T-helper 17 cell (primary cell): ENCODE results near the gene SLC6A11. TPM values are rescaled to one million over a fixed set of nuclear protein-coding genes. Genes with fewer than 3 reads are reported as not detected.

Experiments
- ATAC-seq: fragments of 150-1000 bp; cut with Tn5 transposase; 2 replicates; pipeline ENCODE4 v1.10.0; 2021; ENCODE audit warnings: mild to moderate bottlenecking, moderate library complexity
- DNase-seq, 3 donors: peaks; one replicate each; pipeline versions ENCODE4 v3.0.0 to v3.0.0-alpha.2; 2020 to 2021
- H3K9me3 ChIP-seq: one replicate; pipeline ENCODE4 v1.7.0; 2013; ENCODE audit warnings: low read length, mild to moderate bottlenecking; ENCODE audit not compliant: control insufficient read depth, poor library complexity, severe bottlenecking
- H3K27ac Mint-ChIP-seq: one replicate; pipeline ENCODE4 v1.8.0; 2022; ENCODE audit warnings: mild to moderate bottlenecking, moderate library complexity, mixed read lengths
- H3K27me3 Mint-ChIP-seq: one replicate; pipeline ENCODE4 v1.8.0; 2022; ENCODE audit warnings: mixed read lengths
- H3K36me3 Mint-ChIP-seq: one replicate; pipeline ENCODE4 v1.8.0; 2022; ENCODE audit warnings: low read depth, mixed read lengths
- H3K4me1 Mint-ChIP-seq: one replicate; pipeline ENCODE4 v1.8.0; 2022; ENCODE audit warnings: mild to moderate bottlenecking, mixed read lengths
- H3K4me3 Mint-ChIP-seq: one replicate; pipeline ENCODE4 v1.8.0; 2022; ENCODE audit warnings: mild to moderate bottlenecking, moderate library complexity, mixed read lengths
- total RNA-seq, 4 donors: library from RNA in 2 of 4; stranded (reverse) in 2 of 4; gene quantifications; one replicate each; pipeline ENCODE4 v1.2.3 and lab custom pipeline; 2022 to 2026

Gene SLC6A11
- total RNA-seq, 2 donors from 2014 or later = not detected

- Mint-ChIP-seq H3K4me1 (no peaks in the 10 kb centered on the region), H3K4me3 (no peak overlapping the region), H3K27me3 (peaks cover 70% of the 10 kb centered on the region), H3K36me3 (no peaks in the 10 kb centered on the region), H3K27ac (no peak overlapping the region)
- DNase-seq (no peak), ATAC-seq (no peak)
- H3K9me3 ChIP-seq = no peaks in the 10 kb centered on the region
Observed at GRCh38 chr3:10968401-10968800, 152.4 kb downstream of the SLC6A11 start.

GRCh38 chr3:10970306-10970960, 154.4 kb downstream of the SLC6A11 start:
- DNase-seq (no peak), ATAC-seq (no peak)
- H3K9me3 ChIP-seq = no peaks in the 10 kb centered on the region
- H3K4me3 Mint-ChIP-seq = no peak overlapping the region
- peaks cover 79% of the 10 kb centered on the region for H3K27me3 Mint-ChIP-seq
- H3K4me1 Mint-ChIP-seq = peaks cover 3% of the 10 kb centered on the region
- no peaks in the 10 kb centered on the region for H3K36me3 Mint-ChIP-seq
- H3K27ac Mint-ChIP-seq = no peak overlapping the region

GRCh38 chr3:10972072-10972782, 156.2 kb downstream of the SLC6A11 start:
- H3K4me3 Mint-ChIP-seq = no peak overlapping the region
- DNase-seq = no peak
- no peaks in the 10 kb centered on the region for H3K9me3 ChIP-seq
- no peak overlapping the region for H3K27ac Mint-ChIP-seq
- H3K4me1 Mint-ChIP-seq = peaks cover 3% of the 10 kb centered on the region
- H3K27me3 Mint-ChIP-seq = peaks cover 70% of the 10 kb centered on the region
- no peaks in the 10 kb centered on the region for H3K36me3 Mint-ChIP-seq
- ATAC-seq = no peak

GRCh38 chr3:10973046-10973595, 157.1 kb downstream of the SLC6A11 start:
- no peak for DNase-seq
- no peaks in the 10 kb centered on the region for H3K36me3 Mint-ChIP-seq
- H3K4me3 Mint-ChIP-seq = no peak overlapping the region
- H3K4me1 Mint-ChIP-seq = peaks cover 3% of the 10 kb centered on the region
- ATAC-seq = no peak
- no peaks in the 10 kb centered on the region for H3K9me3 ChIP-seq
- peaks cover 67% of the 10 kb centered on the region for H3K27me3 Mint-ChIP-seq
- H3K27ac Mint-ChIP-seq = no peak overlapping the region

GRCh38 chr3:10974131-10974530, 158.1 kb downstream of the SLC6A11 start:
- H3K4me3 Mint-ChIP-seq = no peak overlapping the region
- no peaks in the 10 kb centered on the region for H3K36me3 Mint-ChIP-seq
- no peaks in the 10 kb centered on the region for H3K9me3 ChIP-seq
- DNase-seq (no peak), ATAC-seq (no peak)
- H3K4me1 Mint-ChIP-seq = peaks cover 3% of the 10 kb centered on the region
- H3K27me3 Mint-ChIP-seq = peaks cover 63% of the 10 kb centered on the region
- no peak overlapping the region for H3K27ac Mint-ChIP-seq

GRCh38 chr3:10974746-10975375, 158.8 kb downstream of the SLC6A11 start:
- ATAC-seq (no peak), DNase-seq (no peak)
- no peak overlapping the region for H3K27ac Mint-ChIP-seq
- peaks cover 57% of the 10 kb centered on the region for H3K27me3 Mint-ChIP-seq
- H3K4me3 Mint-ChIP-seq = no peak overlapping the region
- no peaks in the 10 kb centered on the region for H3K9me3 ChIP-seq
- H3K36me3 Mint-ChIP-seq = no peaks in the 10 kb centered on the region
- H3K4me1 Mint-ChIP-seq = peaks cover 3% of the 10 kb centered on the region

GRCh38 chr3:10975695-10976234, 159.7 kb downstream of the SLC6A11 start:
- no peak overlapping the region for H3K4me3 Mint-ChIP-seq
- peaks cover 55% of the 10 kb centered on the region for H3K27me3 Mint-ChIP-seq

GRCh38 chr3:10976770-10977169, 160.7 kb downstream of the SLC6A11 start:
- H3K4me1 Mint-ChIP-seq = peaks cover 3% of the 10 kb centered on the region

More at GRCh38 chr3:10975695-10976234, 159.7 kb downstream of the SLC6A11 start:
- ATAC-seq (no peak), DNase-seq (no peak)
- Mint-ChIP-seq H3K27ac (no peak overlapping the region), H3K36me3 (no peaks in the 10 kb centered on the region), H3K4me1 (peaks cover 3% of the 10 kb centered on the region)
- H3K9me3 ChIP-seq = no peaks in the 10 kb centered on the region

GRCh38 chr3:10977892-10978510, 162.0 kb downstream of the SLC6A11 start:
- no peaks in the 10 kb centered on the region for H3K9me3 ChIP-seq
- ATAC-seq (no peak), DNase-seq (no peak)
- Mint-ChIP-seq H3K4me3 (no peak overlapping the region), H3K27ac (no peak overlapping the region), H3K36me3 (no peaks in the 10 kb centered on the region), H3K4me1 (peaks cover 3% of the 10 kb centered on the region), H3K27me3 (peaks cover 49% of the 10 kb centered on the region)

More at GRCh38 chr3:10976770-10977169, 160.7 kb downstream of the SLC6A11 start:
- Mint-ChIP-seq H3K4me3 (no peak overlapping the region), H3K27me3 (peaks cover 47% of the 10 kb centered on the region), H3K36me3 (no peaks in the 10 kb centered on the region), H3K27ac (no peak overlapping the region)
- ATAC-seq (no peak), DNase-seq (no peak)
- H3K9me3 ChIP-seq = no peaks in the 10 kb centered on the region

GRCh38 chr3:10978956-10979355, 162.9 kb downstream of the SLC6A11 start:
- no peaks in the 10 kb centered on the region for H3K36me3 Mint-ChIP-seq
- no peak overlapping the region for H3K4me3 Mint-ChIP-seq
- H3K27ac Mint-ChIP-seq = peak overlapping the region; percentile 27

GRCh38 chr3:10980312-10980711, 164.3 kb downstream of the SLC6A11 start:
- ATAC-seq = no peak
- no peak for DNase-seq
- Mint-ChIP-seq H3K36me3 (no peaks in the 10 kb centered on the region), H3K4me1 (no peaks in the 10 kb centered on the region), H3K27me3 (peaks cover 34% of the 10 kb centered on the region), H3K27ac (no peak overlapping the region), H3K4me3 (no peak overlapping the region)
- H3K9me3 ChIP-seq = no peaks in the 10 kb centered on the region

More at GRCh38 chr3:10978956-10979355, 162.9 kb downstream of the SLC6A11 start:
- H3K27me3 Mint-ChIP-seq = peaks cover 40% of the 10 kb centered on the region
- DNase-seq = no peak
- H3K9me3 ChIP-seq = no peaks in the 10 kb centered on the region
- peaks cover 3% of the 10 kb centered on the region for H3K4me1 Mint-ChIP-seq
- no peak for ATAC-seq

- no peak overlapping the region for H3K27ac Mint-ChIP-seq
- no peak for ATAC-seq
- H3K4me3 Mint-ChIP-seq = no peak overlapping the region
- no peaks in the 10 kb centered on the region for H3K4me1 Mint-ChIP-seq
- no peaks in the 10 kb centered on the region for H3K9me3 ChIP-seq
- no peaks in the 10 kb centered on the region for H3K36me3 Mint-ChIP-seq
- DNase-seq = no peak
- peaks cover 34% of the 10 kb centered on the region for H3K27me3 Mint-ChIP-seq
Observed at GRCh38 chr3:10981031-10981430, 165.0 kb downstream of the SLC6A11 start.

- DNase-seq = no peak
- H3K9me3 ChIP-seq = no peaks in the 10 kb centered on the region
- Mint-ChIP-seq H3K36me3 (no peaks in the 10 kb centered on the region), H3K27me3 (peaks cover 32% of the 10 kb centered on the region), H3K4me3 (no peak overlapping the region), H3K4me1 (no peaks in the 10 kb centered on the region), H3K27ac (no peak overlapping the region)
- ATAC-seq = no peak
Observed at GRCh38 chr3:10981961-10982360, 165.9 kb downstream of the SLC6A11 start.
